GM10266 (cell line): ENCODE results near the gene LGR5.

Experiments used
- DNase-seq: peaks from one replicate; pipeline ENCODE4 v3.0.0; 2012; ENCODE audit errors: extremely low spot score
- TF ChIP-seq, protein P1 (sequence below): IDR thresholded peaks from 2 replicates; pipeline ENCODE4 v1.5.1; 2012; ENCODE audit warnings: mild to moderate bottlenecking, low read depth; ENCODE audit not compliant: control insufficient read depth, insufficient read depth; ENCODE audit errors: missing control alignments

LGR5 gene

DNA sequence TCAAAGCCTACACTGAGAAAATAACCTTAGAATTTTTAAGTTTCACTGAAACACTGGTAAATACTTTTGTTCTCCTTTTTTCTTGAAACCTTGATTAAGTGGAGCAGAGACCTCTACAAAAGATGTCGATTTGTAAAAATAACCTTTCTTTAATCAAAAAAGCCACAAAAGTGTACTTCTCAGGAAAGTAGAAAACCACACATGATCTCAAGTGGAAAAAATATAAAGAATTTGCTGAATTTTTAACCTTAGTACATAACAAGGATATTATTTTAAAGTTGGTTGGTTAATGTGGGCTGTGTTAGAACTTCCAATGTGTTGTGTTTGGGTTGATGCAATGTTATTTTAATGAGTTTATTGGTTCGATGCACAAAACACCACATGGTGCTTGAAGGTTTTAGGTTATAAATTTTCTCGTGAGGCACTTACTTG, 8.6 kb downstream of the LGR5 start:
- TF ChIP-seq, protein P1, sequence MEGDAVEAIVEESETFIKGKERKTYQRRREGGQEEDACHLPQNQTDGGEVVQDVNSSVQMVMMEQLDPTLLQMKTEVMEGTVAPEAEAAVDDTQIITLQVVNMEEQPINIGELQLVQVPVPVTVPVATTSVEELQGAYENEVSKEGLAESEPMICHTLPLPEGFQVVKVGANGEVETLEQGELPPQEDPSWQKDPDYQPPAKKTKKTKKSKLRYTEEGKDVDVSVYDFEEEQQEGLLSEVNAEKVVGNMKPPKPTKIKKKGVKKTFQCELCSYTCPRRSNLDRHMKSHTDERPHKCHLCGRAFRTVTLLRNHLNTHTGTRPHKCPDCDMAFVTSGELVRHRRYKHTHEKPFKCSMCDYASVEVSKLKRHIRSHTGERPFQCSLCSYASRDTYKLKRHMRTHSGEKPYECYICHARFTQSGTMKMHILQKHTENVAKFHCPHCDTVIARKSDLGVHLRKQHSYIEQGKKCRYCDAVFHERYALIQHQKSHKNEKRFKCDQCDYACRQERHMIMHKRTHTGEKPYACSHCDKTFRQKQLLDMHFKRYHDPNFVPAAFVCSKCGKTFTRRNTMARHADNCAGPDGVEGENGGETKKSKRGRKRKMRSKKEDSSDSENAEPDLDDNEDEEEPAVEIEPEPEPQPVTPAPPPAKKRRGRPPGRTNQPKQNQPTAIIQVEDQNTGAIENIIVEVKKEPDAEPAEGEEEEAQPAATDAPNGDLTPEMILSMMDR: no peak
- DNase-seq: no peak

DNA sequence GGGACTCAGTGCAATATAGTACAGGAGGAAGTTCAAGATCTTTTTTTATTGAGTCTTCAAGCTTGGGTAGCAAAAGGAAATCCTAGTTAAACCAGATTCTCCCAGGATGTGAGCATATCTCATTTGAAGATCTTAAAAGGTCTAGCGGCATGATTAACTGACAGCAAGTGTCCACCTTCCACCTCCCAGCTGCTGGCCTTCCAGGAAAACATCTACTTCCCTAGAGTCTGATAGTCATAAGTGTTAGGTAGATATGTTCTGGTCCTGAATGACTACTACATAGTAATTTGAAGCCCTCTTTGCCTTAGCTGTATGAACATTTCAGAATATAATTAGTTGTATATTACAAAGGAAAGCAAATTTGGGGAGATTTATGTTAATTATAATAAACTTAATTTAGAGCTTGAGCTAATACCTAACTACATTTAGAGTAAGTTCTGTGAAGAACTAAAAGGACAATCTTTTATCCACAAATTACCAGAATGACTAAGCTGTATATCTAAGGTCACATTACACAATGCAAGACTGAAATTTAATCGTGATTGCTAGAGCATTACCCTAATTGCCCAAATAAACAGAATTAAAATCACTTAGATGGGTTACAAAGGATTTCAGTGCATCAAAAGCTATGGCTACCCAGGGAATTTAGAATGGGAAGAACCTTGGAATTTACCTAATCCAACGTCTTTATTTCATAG, 9.9 kb downstream of the LGR5 start:
- TF ChIP-seq, protein P1: no peak
- no peak for DNase-seq

DNA sequence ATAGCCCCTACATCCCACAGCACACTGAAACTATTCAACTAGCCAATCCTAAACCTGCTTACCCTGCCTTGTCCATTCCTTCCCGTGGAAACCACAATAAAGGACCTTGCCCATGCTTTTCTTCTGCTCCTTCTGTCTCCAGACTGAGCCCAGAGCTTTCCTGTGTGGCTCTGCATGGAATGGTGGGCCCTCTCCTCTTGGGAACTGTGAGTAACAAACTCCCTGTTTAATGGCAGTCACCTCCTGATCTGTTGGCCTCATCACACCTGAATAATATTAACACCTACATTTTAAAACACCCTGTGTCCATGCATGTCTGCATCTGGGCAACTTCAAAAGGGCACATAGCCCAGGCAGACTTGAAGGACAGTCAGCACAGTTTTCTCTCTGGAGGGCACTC, 12.4 kb downstream of the LGR5 start:
- DNase-seq: no peak
- TF ChIP-seq, protein P1: no peak

DNA sequence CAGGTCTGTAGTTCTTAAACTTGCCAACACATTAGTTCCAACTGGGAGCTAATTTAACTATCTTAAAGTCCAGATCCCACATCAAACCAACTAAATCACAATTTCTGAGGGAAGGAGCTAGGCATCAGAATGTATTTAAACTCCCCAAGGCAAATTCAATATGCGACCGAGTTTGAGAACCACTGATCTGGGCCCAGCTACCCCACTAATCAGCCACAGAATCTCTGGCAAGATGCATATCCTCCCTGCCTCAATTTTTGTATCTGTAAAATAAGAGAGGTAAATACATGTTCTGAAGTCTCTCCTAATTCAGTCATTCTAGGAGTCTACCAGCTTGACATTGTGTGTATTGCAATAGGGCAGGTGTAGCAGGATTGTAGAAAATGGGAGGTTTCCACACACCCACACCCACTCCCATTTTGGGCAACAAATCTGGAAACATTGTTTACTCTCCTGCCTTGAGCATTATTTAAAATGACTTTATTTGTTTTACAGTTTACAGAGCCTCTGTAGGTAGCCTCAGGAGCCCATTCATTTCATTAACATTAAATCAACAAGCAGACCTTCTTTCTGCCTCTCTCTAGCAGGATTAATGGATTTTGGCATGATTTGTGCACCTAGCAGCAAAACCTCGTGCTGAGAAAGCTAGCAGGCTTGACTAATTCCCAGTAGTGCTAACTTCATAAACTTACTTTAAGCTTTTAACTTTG, 15.6 kb downstream of the LGR5 start:
- DNase-seq: no peak
- TF ChIP-seq, protein P1: no peak

DNA sequence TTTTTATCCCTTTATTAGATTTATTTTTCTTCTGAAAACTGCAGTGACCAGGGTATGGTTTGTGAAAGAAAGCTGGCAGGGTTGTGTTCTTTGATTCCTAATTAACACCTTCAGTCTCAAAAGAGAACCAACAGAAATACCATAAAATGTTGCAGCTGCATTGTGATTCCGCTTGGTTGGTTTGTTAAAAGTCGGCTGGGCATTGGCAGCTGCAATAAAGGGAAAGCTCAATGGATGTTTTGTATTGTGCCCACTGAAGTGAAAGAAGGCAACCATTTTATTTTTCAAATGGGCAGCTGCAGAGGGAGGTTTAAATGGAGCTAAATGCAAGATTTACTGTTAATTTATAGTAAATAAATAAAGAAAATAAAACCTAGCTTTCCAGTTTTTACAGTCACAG, 16.7 kb downstream of the LGR5 start:
- TF ChIP-seq, protein P1: no peak
- no peak for DNase-seq

DNA sequence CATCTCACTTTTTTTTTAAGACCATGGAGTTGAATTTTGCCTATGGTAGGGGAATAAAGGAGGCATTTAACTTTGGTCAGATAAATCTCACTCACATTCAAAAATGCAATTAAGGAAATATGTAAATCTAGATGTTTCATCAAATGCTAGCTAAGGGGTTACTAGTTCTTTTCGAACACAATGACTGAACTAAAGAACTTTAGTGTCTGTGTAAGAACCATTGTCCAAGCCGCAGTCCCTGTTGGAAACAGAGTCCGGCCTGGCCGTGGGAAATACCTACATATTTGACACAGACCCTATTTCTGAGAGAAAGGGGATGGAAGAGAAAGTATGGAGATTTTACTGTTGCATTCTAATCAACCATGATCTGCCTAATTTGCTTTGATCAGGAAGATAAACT, 17.4 kb downstream of the LGR5 start:
- no peak for DNase-seq
- TF ChIP-seq, protein P1: no peak

DNA sequence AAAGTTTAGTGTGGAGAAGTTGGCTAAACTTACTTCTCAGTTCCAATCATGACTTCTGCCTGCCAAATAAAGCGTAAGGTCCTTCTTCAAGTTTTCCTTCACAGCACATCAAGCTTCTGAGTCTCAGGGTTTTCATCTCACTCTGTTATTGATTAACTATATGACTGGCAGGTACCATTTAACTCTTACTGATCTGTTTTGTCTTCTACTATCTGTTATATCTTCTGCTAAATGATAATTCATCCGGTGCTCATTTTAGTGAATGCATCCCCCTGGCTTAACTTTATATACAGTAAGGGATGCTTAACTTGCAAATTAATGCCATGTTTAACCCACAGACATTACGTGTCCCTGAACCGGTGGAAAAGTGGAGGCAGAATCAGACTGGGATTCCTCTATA, 20.7 kb downstream of the LGR5 start:
- TF ChIP-seq, protein P1: no peak
- DNase-seq: no peak
